Activated CD4-positive, alpha-beta memory T cell treated with anti-CD3 and anti-CD28 coated beads for 36 hours (primary cell): ENCODE data around the gene PSMA7. TPM values are rescaled to one million over a fixed set of nuclear protein-coding genes. Genes with fewer than 3 reads are reported as not detected.
A peak's percentile ranks its signal among the peaks of the same experiment; 100 is the strongest.
"Not testable (repeated sequence)": the region's sequence is repeated elsewhere in the genome, so short reads cannot be mapped to it uniquely, and the experiment has no call there.

Experiments
- CTCF ChIA-PET: fragments of 350-600 bp; sonication (Branson Sonifier 250); formaldehyde crosslinking; loops from one replicate; lab custom pipeline; 2021; ENCODE audit warnings: antibody characterized with exemption, inconsistent platforms; lab: Charles Lee
- POLR2A ChIA-PET: fragments of 350-600 bp; sonication (Branson Sonifier 250); formaldehyde crosslinking; loops from one replicate; lab custom pipeline; 2021; ENCODE audit warnings: antibody characterized with exemption; lab: Charles Lee
- DNase-seq: peaks from one replicate; pipeline ENCODE4 v3.0.0-alpha.2; 2020
- H3K27ac Mint-ChIP-seq: one replicate; pipeline ENCODE4 v1.8.0; 2021; ENCODE audit warnings: mixed read lengths
- H3K27me3 Mint-ChIP-seq: one replicate; pipeline ENCODE4 v1.8.0; 2021; ENCODE audit warnings: mixed read lengths
- H3K36me3 Mint-ChIP-seq: one replicate; pipeline ENCODE4 v1.8.0; 2021; ENCODE audit warnings: mixed read lengths
- H3K4me1 Mint-ChIP-seq: one replicate; pipeline ENCODE4 v1.8.0; 2021; ENCODE audit warnings: low read depth, mixed read lengths
- H3K4me3 Mint-ChIP-seq: one replicate; pipeline ENCODE4 v1.8.0; 2021; ENCODE audit warnings: mild to moderate bottlenecking, mixed read lengths
- H3K9me3 Mint-ChIP-seq: one replicate; pipeline ENCODE4 v1.8.0; 2021; ENCODE audit warnings: mixed read lengths
- intact Hi-C: fragments of 100-400 bp; cut with micrococcal nuclease; formaldehyde crosslinking; loops from one replicate; pipeline ENCODE4 v1.15.1; 2023
- total RNA-seq, 2 experiments: library from RNA; stranded (reverse); gene quantifications; one replicate each; pipeline ENCODE4 v1.2.3, GENCODE V29; 2021

The PSMA7 gene
- total RNA-seq, 2 experiments from 2014 or later: 301 to 316 TPM

- H3K27ac Mint-ChIP-seq, intact Hi-C loops, CTCF ChIA-PET, H3K27me3 Mint-ChIP-seq, H3K4me3 Mint-ChIP-seq, POLR2A ChIA-PET, H3K9me3 Mint-ChIP-seq, DNase-seq: not testable (repeated sequence)
- H3K36me3 Mint-ChIP-seq: peaks cover 15% of the 10 kb centered on the region
- peaks cover 30% of the 10 kb centered on the region for H3K4me1 Mint-ChIP-seq
Observed at GRCh38 chr20:62148383-62148782, 5.2 kb upstream of the PSMA7 start.

GRCh38 chr20:62147528-62147927 is 4.3 kb upstream of the PSMA7 start:
- CTCF ChIA-PET: no interaction called here
- intact Hi-C loops: no loop called here

GRCh38 chr20:62147125-62147524 is 3.9 kb upstream of the PSMA7 start:
- POLR2A ChIA-PET: no interaction called here
- Mint-ChIP-seq H3K4me1 (peaks cover 30% of the 10 kb centered on the region), H3K27ac (no peak overlapping the region), H3K4me3 (no peak overlapping the region), H3K27me3 (no peaks in the 10 kb centered on the region), H3K9me3 (no peaks in the 10 kb centered on the region), H3K36me3 (peaks cover 8% of the 10 kb centered on the region)
- no peak for DNase-seq
- intact Hi-C loops: no loop called here
- CTCF ChIA-PET: no interaction called here

More at GRCh38 chr20:62147528-62147927, 4.3 kb upstream of the PSMA7 start:
- Mint-ChIP-seq H3K27me3 (no peaks in the 10 kb centered on the region), H3K4me1 (peaks cover 30% of the 10 kb centered on the region), H3K9me3 (no peaks in the 10 kb centered on the region), H3K4me3 (no peak overlapping the region), H3K36me3 (peaks cover 9% of the 10 kb centered on the region), H3K27ac (no peak overlapping the region)
- DNase-seq: no peak
- POLR2A ChIA-PET: no interaction called here

- no peak overlapping the region for H3K27ac Mint-ChIP-seq
- intact Hi-C loops: no loop called here
- peaks cover 38% of the 10 kb centered on the region for H3K4me1 Mint-ChIP-seq
- H3K36me3 Mint-ChIP-seq: peaks cover 10% of the 10 kb centered on the region
- no peak overlapping the region for H3K4me3 Mint-ChIP-seq
- no peak for DNase-seq
- CTCF ChIA-PET: no interaction called here
- no peaks in the 10 kb centered on the region for H3K9me3 Mint-ChIP-seq
- POLR2A ChIA-PET: no interaction called here
- H3K27me3 Mint-ChIP-seq: no peaks in the 10 kb centered on the region
Observed at GRCh38 chr20:62146019-62146755, 3.0 kb upstream of the PSMA7 start.

GRCh38 chr20:62145688-62146018 is 2.5 kb upstream of the PSMA7 start:
- ChIA-PET CTCF (interaction anchor here (1.5 kb wide), 1 partner anchor 11 kb away, joined by 9 read pairs; no protein-coding TSS in a partner anchor), POLR2A (interaction anchor here (1.4 kb wide), 1 partner anchor 14 kb away, joined by 4 read pairs; no protein-coding TSS in a partner anchor)
- H3K27me3 Mint-ChIP-seq: no peaks in the 10 kb centered on the region
- H3K4me1 Mint-ChIP-seq: peaks cover 43% of the 10 kb centered on the region
- H3K36me3 Mint-ChIP-seq: peaks cover 13% of the 10 kb centered on the region
- H3K27ac Mint-ChIP-seq: no peak overlapping the region
- H3K4me3 Mint-ChIP-seq: peak overlapping the region; percentile 76
- intact Hi-C loops: no loop called here
- DNase-seq: no peak
- H3K9me3 Mint-ChIP-seq: no peaks in the 10 kb centered on the region

GRCh38 chr20:62143957-62144825 is 997 bp upstream of the PSMA7 start:
- intact Hi-C loops: loop anchor here (1.0 to 5.0 kb wide), 3 partner anchors 17 to 243 kb away; partner anchors contain the start of genes OSBPL2 and RPS21
- POLR2A ChIA-PET: interaction anchor here (0.7 to 3.6 kb wide), 5 partner anchors 10 to 78 kb away, joined by 3 to 15 read pairs (median 4); partner anchors contain the start of gene TAF4
- peak overlapping the region; percentile 60 for H3K27ac Mint-ChIP-seq
- DNase-seq: peak; percentile 70
- CTCF ChIA-PET: interaction anchor here (0.6 to 3.0 kb wide), 3 partner anchors 12 to 76 kb away, joined by 3 to 16 read pairs (median 9); partner anchors contain the start of gene LSM14B
- H3K4me1 Mint-ChIP-seq: peaks cover 52% of the 10 kb centered on the region
- H3K9me3 Mint-ChIP-seq: no peaks in the 10 kb centered on the region
- H3K27me3 Mint-ChIP-seq: no peaks in the 10 kb centered on the region
- peak overlapping the region; percentile 76 for H3K4me3 Mint-ChIP-seq
- peaks cover 24% of the 10 kb centered on the region for H3K36me3 Mint-ChIP-seq

GRCh38 chr20:62142252-62143080 is 728 bp downstream of the PSMA7 start:
- intact Hi-C loops: loop anchor here (1.0 to 5.0 kb wide), 4 partner anchors 18 to 245 kb away; partner anchors contain the start of genes LSM14B, OSBPL2 and RPS21
- Mint-ChIP-seq H3K4me3 (peak overlapping the region; percentile 93), H3K27me3 (no peaks in the 10 kb centered on the region), H3K27ac (peak overlapping the region; percentile 94), H3K36me3 (peaks cover 38% of the 10 kb centered on the region), H3K9me3 (no peaks in the 10 kb centered on the region), H3K4me1 (peaks cover 57% of the 10 kb centered on the region)
- DNase-seq: peak; percentile 27
- ChIA-PET CTCF (interaction anchor here (0.9 to 3.1 kb wide), 7 partner anchors 10 to 131 kb away, joined by 3 to 16 read pairs (median 5); partner anchors contain the start of gene LSM14B), POLR2A (interaction anchor here (1.1 to 3.6 kb wide), 6 partner anchors 9 to 79 kb away, joined by 3 to 15 read pairs (median 7); partner anchors contain the start of gene TAF4)

GRCh38 chr20:62141397-62142251 is 1.6 kb downstream of the PSMA7 start:
- POLR2A ChIA-PET: interaction anchor here (0.7 to 3.6 kb wide), 5 partner anchors 18 to 101 kb away, joined by 3 to 15 read pairs (median 4); no protein-coding TSS in a partner anchor
- no peaks in the 10 kb centered on the region for H3K9me3 Mint-ChIP-seq
- intact Hi-C loops: loop anchor here (1.0 to 5.0 kb wide), 3 partner anchors 19 to 246 kb away; partner anchors contain the start of genes LSM14B and RPS21
- peak overlapping the region; percentile 93 for H3K4me3 Mint-ChIP-seq
- H3K27ac Mint-ChIP-seq: peak overlapping the region; percentile 94
- peaks cover 50% of the 10 kb centered on the region for H3K4me1 Mint-ChIP-seq
- H3K36me3 Mint-ChIP-seq: peaks cover 41% of the 10 kb centered on the region
- peak; percentile 52 for DNase-seq
- CTCF ChIA-PET: interaction anchor here (0.5 to 3.1 kb wide), 8 partner anchors 9 to 131 kb away, joined by 3 to 16 read pairs (median 4); partner anchors contain the start of gene LSM14B
- H3K27me3 Mint-ChIP-seq: no peaks in the 10 kb centered on the region

GRCh38 chr20:62141043-62141396 is 2.2 kb downstream of the PSMA7 start:
- peaks cover 47% of the 10 kb centered on the region for H3K36me3 Mint-ChIP-seq
- POLR2A ChIA-PET: interaction anchor here (1.1 to 3.6 kb wide), 3 partner anchors 20 to 77 kb away, joined by 3 to 15 read pairs (median 10); no protein-coding TSS in a partner anchor
- CTCF ChIA-PET: interaction anchor here (0.5 to 3.1 kb wide), 5 partner anchors 8 to 130 kb away, joined by 3 to 16 read pairs (median 8); partner anchors contain the start of gene LSM14B
- peak overlapping the region; percentile 93 for H3K4me3 Mint-ChIP-seq
- peak overlapping the region; percentile 94 for H3K27ac Mint-ChIP-seq
- intact Hi-C loops: loop anchor here (5.0 kb wide), 1 partner anchor 246 kb away; the partner anchor contains the start of gene RPS21
- H3K9me3 Mint-ChIP-seq: no peaks in the 10 kb centered on the region
- peak; percentile 23 for DNase-seq
- peaks cover 50% of the 10 kb centered on the region for H3K4me1 Mint-ChIP-seq
- no peaks in the 10 kb centered on the region for H3K27me3 Mint-ChIP-seq

- peaks cover 36% of the 10 kb centered on the region for H3K4me1 Mint-ChIP-seq
- no peak for DNase-seq
- CTCF ChIA-PET: no interaction called here
- peak overlapping the region; percentile 62 for H3K27ac Mint-ChIP-seq
- H3K27me3 Mint-ChIP-seq: no peaks in the 10 kb centered on the region
- peaks cover 46% of the 10 kb centered on the region for H3K36me3 Mint-ChIP-seq
- intact Hi-C loops: loop anchor here (5.0 kb wide), 1 partner anchor 248 kb away; the partner anchor contains the start of gene RPS21
- H3K9me3 Mint-ChIP-seq: no peaks in the 10 kb centered on the region
- H3K4me3 Mint-ChIP-seq: no peak overlapping the region
- POLR2A ChIA-PET: no interaction called here
Observed at GRCh38 chr20:62139636-62140035, 3.6 kb downstream of the PSMA7 start.
